ENCODE results near the gene MYL6B. TPM values are rescaled to one million over a fixed set of nuclear protein-coding genes. Genes with fewer than 3 reads are reported as not detected.

The MYL6B gene
- total RNA-seq, result 101 and 114 TPM in 2 replicates

DNA sequence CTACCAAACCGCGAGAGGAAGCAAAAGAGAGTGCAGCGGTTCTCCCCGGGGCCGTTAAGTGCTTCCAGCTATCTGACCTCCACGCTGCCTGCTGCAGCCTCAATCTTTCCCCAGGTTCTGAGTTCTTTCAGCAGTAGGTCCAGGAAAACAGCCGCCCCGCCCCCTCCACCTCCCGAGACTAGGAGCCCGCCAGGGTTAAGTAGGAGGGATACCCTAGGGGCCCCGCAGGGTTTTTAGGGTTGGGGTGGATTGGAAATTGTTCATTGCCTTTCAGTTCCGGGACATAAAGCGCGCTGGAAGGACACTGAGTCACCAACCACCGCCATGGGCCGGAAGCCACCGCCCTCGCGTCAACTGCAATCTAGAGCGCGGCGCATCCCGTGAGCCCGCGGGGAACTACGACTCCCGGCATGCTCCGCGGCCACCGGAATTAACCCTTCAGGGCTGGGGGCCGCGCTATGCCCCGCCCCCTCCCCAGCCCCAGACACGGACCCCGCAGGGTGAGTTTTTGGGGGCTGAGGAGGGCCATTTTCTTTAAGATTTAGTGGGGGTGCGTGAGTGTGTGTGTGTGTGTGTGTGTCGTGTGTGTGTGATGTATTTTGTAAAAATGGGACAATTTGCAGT, at the start of gene MYL6B:
Gene MYL6B (plus strand): TSS at position 456 of the 624 bp plus-strand sequence. CDS start 1,332 bp downstream, outside the sequence.

DNA sequence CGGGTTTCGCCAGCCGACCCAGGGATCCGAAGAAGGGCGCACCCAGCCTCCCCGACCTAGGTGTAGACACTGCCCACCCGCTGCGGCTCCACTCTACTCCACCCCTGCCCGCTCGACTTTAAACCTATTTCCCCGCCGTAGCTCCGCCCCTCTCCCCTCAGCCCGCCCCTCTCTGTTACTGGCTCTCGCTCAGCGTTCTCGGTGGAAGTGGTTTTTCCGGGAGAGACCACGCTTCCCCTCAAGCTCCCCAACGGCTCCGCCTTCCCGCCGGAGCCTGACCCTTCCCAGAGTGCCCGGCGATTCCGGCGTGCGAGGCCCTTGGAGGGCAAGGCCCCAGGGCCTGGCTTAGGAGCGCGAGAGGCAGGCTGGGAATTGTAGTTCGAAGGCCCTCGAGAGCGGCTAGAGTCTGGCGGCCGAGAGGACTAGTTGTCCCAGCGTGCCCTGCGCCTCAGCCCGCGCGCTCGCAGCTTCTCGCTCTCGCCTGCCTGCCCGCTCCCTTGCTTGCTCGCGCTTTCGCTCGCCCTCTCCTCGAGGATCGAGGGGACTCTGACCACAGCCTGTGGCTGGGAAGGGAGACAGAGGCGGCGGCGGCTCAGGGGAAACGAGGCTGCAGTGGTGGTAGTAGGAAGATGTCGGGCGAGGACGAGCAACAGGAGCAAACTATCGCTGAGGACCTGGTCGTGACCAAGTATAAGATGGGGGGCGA, 48.1 kb upstream of the MYL6B start, which contains the start of gene PA2G4:
Gene PA2G4 (plus strand): TSS at position 451 of the 706 bp plus-strand sequence. CDS start 179 bp downstream, at position 630.

DNA sequence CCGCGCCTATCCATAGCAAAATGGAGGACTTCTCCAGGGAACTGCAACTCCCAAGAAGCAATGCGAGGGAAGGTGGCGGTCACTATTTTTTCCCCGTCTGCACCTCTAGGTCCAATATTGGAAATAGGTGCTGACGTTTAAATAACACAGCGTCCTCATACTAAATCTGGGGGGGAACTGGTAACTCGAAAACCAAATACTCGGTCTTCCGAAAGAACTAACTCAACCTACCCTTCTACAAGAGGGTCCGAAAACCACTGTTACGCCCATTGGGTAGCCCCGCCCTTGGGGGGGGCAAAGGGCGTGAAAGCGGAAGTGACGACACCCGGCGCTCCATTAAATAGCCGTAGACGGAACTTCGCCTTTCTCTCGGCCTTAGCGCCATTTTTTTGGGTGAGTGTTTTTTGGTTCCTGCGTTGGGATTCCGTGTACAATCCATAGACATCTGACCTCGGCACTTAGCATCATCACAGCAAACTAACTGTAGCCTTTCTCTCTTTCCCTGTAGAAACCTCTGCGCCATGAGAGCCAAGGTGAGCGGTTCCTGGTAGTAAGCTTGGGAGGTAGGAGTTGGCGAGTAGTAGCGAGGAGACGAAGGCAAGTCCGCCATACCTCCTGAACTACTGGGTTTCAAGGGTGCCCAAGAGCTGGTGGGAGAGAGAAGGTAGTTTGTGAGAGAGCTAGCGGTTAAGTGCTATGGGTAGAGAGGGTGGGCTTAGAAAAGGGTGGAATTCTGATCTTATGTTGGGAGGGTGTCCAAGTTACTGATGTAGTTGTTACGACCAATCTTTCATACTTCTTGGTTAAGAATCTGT, 35.9 kb upstream of the MYL6B start, which contains the start of gene RPL41:
Gene RPL41 (plus strand): TSS at position 367 of the 815 bp plus-strand sequence.

DNA sequence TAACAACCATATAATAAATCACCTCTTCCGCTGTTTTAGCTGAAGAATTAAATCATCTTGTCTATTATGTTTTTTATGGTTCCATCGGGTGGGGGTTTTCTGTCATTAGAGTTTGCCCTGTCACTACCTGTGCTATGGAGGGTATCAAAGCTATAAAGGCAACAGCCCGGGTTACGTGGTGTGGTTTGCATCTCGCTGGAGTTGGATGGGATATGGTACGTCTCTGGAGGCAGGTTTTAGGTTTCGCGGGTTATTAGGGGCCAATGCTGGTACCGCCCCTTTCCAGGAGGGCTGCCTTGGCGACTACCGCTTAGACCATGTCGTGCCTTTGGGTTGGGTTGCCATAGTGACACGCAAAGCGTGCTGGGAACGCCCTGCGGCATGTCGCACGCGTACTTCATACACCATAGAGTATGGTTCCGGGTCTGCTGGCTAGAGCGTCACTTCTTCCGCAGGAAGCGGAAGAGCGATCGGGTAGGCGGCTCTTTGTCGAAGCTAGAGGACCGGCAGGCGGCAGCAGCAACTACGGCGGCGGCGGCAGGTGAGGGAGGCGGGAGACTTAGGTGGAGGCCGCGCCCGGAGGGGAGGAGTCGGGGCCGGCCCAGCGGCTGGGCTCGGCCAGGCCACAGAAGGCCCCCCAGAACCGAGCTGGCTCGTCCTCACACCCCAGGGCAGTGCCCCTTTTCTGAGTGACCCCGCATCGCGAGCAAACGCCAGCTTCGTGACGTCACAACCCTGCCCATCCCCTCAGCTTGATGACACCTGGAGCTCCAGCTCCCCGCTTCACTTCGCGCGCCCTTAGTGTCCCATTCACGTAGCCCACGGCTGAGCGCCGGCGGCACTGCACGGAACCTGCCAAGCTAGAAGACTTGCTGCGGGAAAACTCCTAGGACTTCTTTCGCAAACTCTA, 34.4 kb upstream of the MYL6B start, which contains the start of gene ZC3H10:
Gene ZC3H10 (plus strand): TSS at position 489 of the 910 bp plus-strand sequence. CDS start 2,297 bp downstream, outside the sequence.

DNA sequence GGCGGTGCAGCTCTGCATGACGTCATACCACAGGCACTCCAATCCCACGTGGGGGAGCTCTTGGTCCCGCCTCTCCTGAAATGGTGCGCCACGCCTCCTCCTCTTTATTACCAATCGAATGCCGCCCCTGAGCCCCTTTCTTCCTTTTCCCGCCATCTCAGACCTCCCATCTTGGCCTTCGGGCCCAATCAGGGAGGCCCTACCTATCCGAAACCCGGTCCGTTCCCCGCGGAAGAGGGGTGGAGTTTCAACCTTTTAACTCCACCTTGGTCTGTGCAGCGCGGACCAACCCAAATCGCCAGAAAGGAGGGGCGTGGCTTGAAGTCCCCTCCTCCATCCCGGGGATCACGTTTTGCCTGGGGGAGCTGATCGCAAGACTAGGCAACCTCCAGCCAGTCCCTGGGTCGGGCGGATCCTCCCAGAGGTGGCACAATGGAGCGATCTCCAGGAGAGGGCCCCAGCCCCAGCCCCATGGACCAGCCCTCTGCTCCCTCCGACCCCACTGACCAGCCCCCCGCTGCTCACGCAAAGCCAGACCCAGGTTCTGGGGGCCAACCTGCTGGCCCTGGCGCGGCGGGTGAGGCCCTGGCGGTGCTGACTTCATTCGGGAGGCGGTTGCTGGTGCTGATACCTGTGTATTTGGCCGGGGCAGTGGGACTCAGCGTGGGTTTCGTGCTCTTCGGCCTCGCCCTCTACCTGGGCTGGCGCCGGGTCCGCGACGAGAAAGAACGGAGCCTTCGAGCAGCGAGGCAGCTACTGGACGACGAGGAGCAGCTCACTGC, 24.3 kb upstream of the MYL6B start, which contains the start of gene ESYT1:
Gene ESYT1 (plus strand): TSS at position 380 of the 782 bp plus-strand sequence. CDS start 53 bp downstream, at position 433.

DNA sequence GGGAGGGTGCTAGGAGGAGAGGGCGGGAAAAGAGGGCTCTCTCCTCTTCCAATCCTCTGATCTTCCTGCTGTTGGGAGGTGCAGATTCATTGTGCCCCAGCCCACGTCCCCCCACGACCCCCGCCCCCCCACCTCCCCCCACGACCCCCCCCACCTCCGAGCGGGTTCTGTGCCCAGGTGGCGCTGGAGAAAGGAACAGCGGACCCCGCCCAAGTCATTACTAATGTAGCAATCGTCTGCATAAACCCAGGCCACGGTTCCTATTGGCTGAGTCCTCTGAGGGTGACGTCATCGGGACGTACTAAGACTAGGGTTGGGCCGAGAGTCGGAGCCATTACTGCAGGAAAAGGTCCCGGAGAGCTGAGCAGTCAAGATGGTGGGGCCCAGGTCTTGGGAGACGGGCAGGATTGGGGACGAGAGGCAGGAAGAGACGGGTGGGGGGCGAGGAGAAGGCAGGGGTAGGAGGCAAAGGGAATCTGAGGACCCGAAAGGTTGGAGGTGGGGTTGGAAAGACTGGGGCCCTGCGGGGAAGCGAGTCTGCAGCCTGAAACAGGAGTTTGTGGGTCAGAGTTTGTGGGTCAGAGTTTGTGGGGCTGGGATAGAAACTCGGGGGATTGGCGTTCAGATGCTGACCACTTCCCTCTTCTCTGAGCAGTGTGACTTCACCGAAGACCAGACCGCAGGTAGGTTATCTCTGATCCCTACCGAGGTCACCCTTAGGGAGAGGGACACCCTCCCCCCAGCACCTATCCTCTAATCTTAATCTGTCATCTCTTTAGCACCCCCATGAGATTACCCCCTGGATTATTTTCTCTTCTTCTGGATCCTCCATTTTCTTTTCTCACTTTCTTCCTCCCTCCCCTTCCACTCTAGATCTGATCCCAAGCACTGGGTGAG, 5.9 kb downstream of the MYL6B start, which contains the start of gene MYL6:
Gene MYL6 (plus strand): TSS at position 331 of the 897 bp plus-strand sequence. CDS start 43 bp downstream, at position 374.

DNA sequence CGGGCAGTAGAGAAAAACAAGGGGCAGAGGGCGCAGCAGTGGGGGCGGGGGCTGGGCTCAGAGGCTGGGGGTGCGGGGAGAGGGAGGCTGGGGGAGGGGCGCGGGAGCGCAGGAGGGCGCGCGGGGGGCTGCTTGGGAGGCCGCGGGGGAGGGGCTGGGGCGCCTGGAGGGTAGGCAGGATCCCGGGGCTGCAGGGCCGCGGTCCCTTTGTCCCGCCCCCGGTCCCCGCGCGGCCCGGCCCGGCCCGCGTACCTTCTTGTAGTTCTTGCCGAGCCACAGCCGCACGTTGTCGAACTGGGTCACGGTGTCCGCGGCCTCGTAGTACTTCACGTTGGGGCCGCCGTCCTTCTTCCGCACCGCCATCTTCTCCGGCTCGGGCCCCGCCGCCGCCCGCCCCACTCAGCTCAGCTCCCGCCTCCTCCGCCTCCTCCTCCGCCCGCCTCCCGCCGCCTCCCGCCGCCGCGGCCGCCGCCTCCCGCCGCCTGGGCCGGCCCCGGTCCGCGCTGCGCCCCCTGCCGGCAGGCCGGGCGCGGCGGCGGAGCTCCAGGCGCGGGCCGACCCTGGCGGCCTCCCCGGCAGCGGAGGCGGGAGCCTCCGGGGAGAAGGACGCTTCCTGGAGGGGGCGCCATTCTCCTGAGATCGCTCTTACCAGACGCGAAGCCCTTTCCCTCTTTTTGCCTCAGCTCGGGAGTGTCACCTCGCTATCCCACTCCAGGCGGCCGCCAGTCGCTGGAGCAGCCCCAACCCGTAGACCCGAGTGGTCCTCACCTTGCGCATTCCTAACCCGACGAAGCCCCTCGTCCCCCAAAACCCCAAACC, 36.9 kb downstream of the MYL6B start, which contains the start of gene SMARCC2:
Gene SMARCC2 (minus strand): TSS at position 385 of the 819 bp plus-strand sequence. CDS start 22 bp downstream, at position 363.

Other genes with a start within 250 kb of the MYL6B start
- 43.4 and 47.9 TPM in 2 replicates for gene PYM1, start 224.7 kb upstream of the MYL6B start, total RNA-seq
- 31.1 and 33.3 TPM in 2 replicates for gene DGKA, start 221.4 kb upstream of the MYL6B start, total RNA-seq
- gene PMEL, start 186.5 kb upstream of the MYL6B start, total RNA-seq, result 0.89 and 1.0 TPM in 2 replicates
- 55.6 and 57.4 TPM in 2 replicates for gene CDK2, start 185.8 kb upstream of the MYL6B start, total RNA-seq
- 50.9 and 51.9 TPM in 2 replicates for gene RAB5B, start 178.5 kb upstream of the MYL6B start, total RNA-seq
- gene SUOX, start 155.3 kb upstream of the MYL6B start, total RNA-seq, result 12.4 and 14.6 TPM in 2 replicates
- 1.2 and 4.4 TPM in 2 replicates for gene IKZF4, start 131.5 kb upstream of the MYL6B start, total RNA-seq
- 2,167 and 2,638 TPM in 2 replicates for gene RPS26, start 110.7 kb upstream of the MYL6B start, total RNA-seq
- 0.17 and 0.45 TPM in 2 replicates for gene ERBB3, start 72.4 kb upstream of the MYL6B start, total RNA-seq
- 212 and 232 TPM in 2 replicates for gene PA2G4, start 48.0 kb upstream of the MYL6B start, total RNA-seq
- gene RPL41, start 36.0 kb upstream of the MYL6B start, total RNA-seq, result 2,695 and 3,059 TPM in 2 replicates
- 3.3 and 4.4 TPM in 2 replicates for gene ZC3H10, start 34.3 kb upstream of the MYL6B start, total RNA-seq
- 249 and 252 TPM in 2 replicates for gene ESYT1, start 24.3 kb upstream of the MYL6B start, total RNA-seq
- gene MYL6, start 5.8 kb downstream of the MYL6B start, total RNA-seq, result 2,547 and 2,551 TPM in 2 replicates
- gene SMARCC2, start 36.9 kb downstream of the MYL6B start, total RNA-seq, result 32.6 and 33.3 TPM in 2 replicates
- gene RNF41, start 69.3 kb downstream of the MYL6B start, total RNA-seq, result 56.3 and 58.7 TPM in 2 replicates
- 53.5 and 63.5 TPM in 2 replicates for gene NABP2, start 71.8 kb downstream of the MYL6B start, total RNA-seq
- 0.15 TPM in 1 of 2 replicates, not detected in the other for gene SLC39A5, start 77.5 kb downstream of the MYL6B start, total RNA-seq
- gene ANKRD52, start 105.8 kb downstream of the MYL6B start, total RNA-seq, result 10.9 and 15.1 TPM in 2 replicates
- gene COQ10A, start 114.4 kb downstream of the MYL6B start, total RNA-seq, result 7.1 and 7.3 TPM in 2 replicates
- gene CS, start 147.7 kb downstream of the MYL6B start, total RNA-seq, result 123 and 126 TPM in 2 replicates
- 63.4 and 79.1 TPM in 2 replicates for gene CNPY2, start 163.4 kb downstream of the MYL6B start, total RNA-seq
- 14.6 TPM in 2 replicates for gene PAN2, start 181.4 kb downstream of the MYL6B start, total RNA-seq
- gene IL23A, start 186.3 kb downstream of the MYL6B start, total RNA-seq, result 0.15 TPM in 1 of 2 replicates, not detected in the other
- 78.0 and 79.9 TPM in 2 replicates for gene STAT2, start 207.5 kb downstream of the MYL6B start, total RNA-seq
- gene APOF, start 210.3 kb downstream of the MYL6B start, total RNA-seq, result not detected in 2 replicates

Measured in bronchus fibroblast of lung (primary cell).